ENCODE data around the gene MMP2. TPM values are rescaled to one million over a fixed set of nuclear protein-coding genes. Genes with fewer than 3 reads are reported as not detected.

The MMP2 gene
- total and polyA plus RNA-seq, 2 of the 13 experiments (the other 11 are each of a cell fraction or from before 2014, with no cell fraction given), result 0.31 to 1.3 TPM

DNA sequence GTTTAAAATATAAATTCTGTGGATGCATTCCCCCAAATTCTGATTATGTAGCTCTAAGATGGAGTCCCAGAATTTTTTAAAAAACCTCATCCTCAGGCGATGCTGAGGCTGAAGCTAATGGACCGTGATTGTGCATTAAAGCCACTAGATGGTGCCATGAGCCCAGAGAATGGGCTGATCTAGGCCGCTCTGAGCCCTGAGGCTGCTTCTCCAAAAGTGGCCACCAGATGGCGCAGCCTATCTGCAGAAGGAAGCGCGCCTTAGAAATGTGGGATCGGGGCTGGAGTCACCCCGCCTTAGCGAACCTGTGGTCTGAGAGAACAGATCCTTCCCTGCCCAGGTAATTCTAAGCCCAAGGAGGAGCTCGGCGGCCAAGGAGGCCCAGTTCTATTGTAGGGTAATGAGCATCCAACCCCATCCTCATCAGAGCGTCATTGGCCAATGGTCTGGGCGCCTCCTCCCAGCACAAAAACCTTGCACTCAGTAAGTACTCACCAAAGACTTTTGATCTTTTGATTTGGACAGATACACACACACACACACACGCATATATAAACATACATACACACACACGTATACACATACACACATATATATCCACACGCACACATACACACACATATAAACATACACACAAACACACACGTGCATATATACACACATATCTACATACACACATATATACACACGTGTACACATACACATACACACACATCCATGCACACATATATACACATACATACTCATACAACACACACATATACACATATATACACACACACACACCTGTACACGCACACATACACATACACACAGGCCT lies 13.7 kb upstream of the MMP2 start (continued):
- TF ChIP-seq, protein P1, sequence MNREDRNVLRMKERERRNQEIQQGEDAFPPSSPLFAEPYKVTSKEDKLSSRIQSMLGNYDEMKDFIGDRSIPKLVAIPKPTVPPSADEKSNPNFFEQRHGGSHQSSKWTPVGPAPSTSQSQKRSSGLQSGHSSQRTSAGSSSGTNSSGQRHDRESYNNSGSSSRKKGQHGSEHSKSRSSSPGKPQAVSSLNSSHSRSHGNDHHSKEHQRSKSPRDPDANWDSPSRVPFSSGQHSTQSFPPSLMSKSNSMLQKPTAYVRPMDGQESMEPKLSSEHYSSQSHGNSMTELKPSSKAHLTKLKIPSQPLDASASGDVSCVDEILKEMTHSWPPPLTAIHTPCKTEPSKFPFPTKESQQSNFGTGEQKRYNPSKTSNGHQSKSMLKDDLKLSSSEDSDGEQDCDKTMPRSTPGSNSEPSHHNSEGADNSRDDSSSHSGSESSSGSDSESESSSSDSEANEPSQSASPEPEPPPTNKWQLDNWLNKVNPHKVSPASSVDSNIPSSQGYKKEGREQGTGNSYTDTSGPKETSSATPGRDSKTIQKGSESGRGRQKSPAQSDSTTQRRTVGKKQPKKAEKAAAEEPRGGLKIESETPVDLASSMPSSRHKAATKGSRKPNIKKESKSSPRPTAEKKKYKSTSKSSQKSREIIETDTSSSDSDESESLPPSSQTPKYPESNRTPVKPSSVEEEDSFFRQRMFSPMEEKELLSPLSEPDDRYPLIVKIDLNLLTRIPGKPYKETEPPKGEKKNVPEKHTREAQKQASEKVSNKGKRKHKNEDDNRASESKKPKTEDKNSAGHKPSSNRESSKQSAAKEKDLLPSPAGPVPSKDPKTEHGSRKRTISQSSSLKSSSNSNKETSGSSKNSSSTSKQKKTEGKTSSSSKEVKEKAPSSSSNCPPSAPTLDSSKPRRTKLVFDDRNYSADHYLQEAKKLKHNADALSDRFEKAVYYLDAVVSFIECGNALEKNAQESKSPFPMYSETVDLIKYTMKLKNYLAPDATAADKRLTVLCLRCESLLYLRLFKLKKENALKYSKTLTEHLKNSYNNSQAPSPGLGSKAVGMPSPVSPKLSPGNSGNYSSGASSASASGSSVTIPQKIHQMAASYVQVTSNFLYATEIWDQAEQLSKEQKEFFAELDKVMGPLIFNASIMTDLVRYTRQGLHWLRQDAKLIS (CRISPR knock-in tag; IDR thresholded peaks at IDR 0.05), result no peak
- TF ChIP-seq SMAD1 (CRISPR knock-in tag; IDR thresholded peaks at IDR 0.05; ENCODE audit: borderline replicate concordance, low read depth) (no peak), MXD4 (CRISPR knock-in tag; IDR thresholded peaks at IDR 0.05) (0 out of 2 replicates have a peak, but pooled peaks have one; percentile 36), ZNF350 (CRISPR knock-in tag; IDR thresholded peaks at IDR 0.05; ENCODE audit: borderline replicate concordance, low read depth) (peak; percentile 54; the same call in 1 of the 2 replicates), SP2 (CRISPR knock-in tag; IDR thresholded peaks at IDR 0.05) (no peak), KDM1A (CRISPR knock-in tag; IDR thresholded peaks at IDR 0.05) (no peak)
- TF ChIP-seq, protein P2, sequence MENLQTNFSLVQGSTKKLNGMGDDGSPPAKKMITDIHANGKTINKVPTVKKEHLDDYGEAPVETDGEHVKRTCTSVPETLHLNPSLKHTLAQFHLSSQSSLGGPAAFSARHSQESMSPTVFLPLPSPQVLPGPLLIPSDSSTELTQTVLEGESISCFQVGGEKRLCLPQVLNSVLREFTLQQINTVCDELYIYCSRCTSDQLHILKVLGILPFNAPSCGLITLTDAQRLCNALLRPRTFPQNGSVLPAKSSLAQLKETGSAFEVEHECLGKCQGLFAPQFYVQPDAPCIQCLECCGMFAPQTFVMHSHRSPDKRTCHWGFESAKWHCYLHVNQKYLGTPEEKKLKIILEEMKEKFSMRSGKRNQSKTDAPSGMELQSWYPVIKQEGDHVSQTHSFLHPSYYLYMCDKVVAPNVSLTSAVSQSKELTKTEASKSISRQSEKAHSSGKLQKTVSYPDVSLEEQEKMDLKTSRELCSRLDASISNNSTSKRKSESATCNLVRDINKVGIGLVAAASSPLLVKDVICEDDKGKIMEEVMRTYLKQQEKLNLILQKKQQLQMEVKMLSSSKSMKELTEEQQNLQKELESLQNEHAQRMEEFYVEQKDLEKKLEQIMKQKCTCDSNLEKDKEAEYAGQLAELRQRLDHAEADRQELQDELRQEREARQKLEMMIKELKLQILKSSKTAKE (CRISPR knock-in tag; IDR thresholded peaks at IDR 0.05; ENCODE audit: borderline replicate concordance), result no peak
- TF ChIP-seq, protein P3, sequence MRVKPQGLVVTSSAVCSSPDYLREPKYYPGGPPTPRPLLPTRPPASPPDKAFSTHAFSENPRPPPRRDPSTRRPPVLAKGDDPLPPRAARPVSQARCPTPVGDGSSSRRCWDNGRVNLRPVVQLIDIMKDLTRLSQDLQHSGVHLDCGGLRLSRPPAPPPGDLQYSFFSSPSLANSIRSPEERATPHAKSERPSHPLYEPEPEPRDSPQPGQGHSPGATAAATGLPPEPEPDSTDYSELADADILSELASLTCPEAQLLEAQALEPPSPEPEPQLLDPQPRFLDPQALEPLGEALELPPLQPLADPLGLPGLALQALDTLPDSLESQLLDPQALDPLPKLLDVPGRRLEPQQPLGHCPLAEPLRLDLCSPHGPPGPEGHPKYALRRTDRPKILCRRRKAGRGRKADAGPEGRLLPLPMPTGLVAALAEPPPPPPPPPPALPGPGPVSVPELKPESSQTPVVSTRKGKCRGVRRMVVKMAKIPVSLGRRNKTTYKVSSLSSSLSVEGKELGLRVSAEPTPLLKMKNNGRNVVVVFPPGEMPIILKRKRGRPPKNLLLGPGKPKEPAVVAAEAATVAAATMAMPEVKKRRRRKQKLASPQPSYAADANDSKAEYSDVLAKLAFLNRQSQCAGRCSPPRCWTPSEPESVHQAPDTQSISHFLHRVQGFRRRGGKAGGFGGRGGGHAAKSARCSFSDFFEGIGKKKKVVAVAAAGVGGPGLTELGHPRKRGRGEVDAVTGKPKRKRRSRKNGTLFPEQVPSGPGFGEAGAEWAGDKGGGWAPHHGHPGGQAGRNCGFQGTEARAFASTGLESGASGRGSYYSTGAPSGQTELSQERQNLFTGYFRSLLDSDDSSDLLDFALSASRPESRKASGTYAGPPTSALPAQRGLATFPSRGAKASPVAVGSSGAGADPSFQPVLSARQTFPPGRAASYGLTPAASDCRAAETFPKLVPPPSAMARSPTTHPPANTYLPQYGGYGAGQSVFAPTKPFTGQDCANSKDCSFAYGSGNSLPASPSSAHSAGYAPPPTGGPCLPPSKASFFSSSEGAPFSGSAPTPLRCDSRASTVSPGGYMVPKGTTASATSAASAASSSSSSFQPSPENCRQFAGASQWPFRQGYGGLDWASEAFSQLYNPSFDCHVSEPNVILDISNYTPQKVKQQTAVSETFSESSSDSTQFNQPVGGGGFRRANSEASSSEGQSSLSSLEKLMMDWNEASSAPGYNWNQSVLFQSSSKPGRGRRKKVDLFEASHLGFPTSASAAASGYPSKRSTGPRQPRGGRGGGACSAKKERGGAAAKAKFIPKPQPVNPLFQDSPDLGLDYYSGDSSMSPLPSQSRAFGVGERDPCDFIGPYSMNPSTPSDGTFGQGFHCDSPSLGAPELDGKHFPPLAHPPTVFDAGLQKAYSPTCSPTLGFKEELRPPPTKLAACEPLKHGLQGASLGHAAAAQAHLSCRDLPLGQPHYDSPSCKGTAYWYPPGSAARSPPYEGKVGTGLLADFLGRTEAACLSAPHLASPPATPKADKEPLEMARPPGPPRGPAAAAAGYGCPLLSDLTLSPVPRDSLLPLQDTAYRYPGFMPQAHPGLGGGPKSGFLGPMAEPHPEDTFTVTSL (CRISPR knock-in tag; IDR thresholded peaks at IDR 0.05; ENCODE audit: borderline replicate concordance), result no peak
- TF ChIP-seq, protein P4, sequence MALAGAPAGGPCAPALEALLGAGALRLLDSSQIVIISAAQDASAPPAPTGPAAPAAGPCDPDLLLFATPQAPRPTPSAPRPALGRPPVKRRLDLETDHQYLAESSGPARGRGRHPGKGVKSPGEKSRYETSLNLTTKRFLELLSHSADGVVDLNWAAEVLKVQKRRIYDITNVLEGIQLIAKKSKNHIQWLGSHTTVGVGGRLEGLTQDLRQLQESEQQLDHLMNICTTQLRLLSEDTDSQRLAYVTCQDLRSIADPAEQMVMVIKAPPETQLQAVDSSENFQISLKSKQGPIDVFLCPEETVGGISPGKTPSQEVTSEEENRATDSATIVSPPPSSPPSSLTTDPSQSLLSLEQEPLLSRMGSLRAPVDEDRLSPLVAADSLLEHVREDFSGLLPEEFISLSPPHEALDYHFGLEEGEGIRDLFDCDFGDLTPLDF (CRISPR knock-in tag; IDR thresholded peaks at IDR 0.05), result no peak
- TF ChIP-seq, protein P5, sequence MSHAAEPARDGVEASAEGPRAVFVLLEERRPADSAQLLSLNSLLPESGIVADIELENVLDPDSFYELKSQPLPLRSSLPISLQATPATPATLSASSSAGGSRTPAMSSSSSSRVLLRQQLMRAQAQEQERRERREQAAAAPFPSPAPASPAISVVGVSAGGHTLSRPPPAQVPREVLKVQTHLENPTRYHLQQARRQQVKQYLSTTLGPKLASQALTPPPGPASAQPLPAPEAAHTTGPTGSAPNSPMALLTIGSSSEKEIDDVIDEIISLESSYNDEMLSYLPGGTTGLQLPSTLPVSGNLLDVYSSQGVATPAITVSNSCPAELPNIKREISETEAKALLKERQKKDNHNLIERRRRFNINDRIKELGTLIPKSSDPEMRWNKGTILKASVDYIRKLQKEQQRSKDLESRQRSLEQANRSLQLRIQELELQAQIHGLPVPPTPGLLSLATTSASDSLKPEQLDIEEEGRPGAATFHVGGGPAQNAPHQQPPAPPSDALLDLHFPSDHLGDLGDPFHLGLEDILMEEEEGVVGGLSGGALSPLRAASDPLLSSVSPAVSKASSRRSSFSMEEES (CRISPR knock-in tag; IDR thresholded peaks at IDR 0.05), result peak; percentile 21; the same call in 1 of the 2 replicates
- TF ChIP-seq, protein P6, sequence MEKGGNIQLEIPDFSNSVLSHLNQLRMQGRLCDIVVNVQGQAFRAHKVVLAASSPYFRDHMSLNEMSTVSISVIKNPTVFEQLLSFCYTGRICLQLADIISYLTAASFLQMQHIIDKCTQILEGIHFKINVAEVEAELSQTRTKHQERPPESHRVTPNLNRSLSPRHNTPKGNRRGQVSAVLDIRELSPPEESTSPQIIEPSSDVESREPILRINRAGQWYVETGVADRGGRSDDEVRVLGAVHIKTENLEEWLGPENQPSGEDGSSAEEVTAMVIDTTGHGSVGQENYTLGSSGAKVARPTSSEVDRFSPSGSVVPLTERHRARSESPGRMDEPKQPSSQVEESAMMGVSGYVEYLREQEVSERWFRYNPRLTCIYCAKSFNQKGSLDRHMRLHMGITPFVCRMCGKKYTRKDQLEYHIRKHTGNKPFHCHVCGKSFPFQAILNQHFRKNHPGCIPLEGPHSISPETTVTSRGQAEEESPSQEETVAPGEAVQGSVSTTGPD (CRISPR knock-in tag; IDR thresholded peaks at IDR 0.05), result no peak

Measured in HepG2 (cell line).